Right kidney (tissue), 1 donor: ENCODE results near the gene SLC30A7.

Experiments
- DNase-seq: peaks from one replicate; pipeline ENCODE4 v3.0.0-alpha.2; 2016

The SLC30A7 gene

GRCh38 chr1:101026430-101026788 lies 130.5 kb downstream of the SLC30A7 start:
- DNase-seq = no peak

- no peak for DNase-seq
Measured at GRCh38 chr1:101027194-101027772, 131.4 kb downstream of the SLC30A7 start.

GRCh38 chr1:101028466-101028865 lies 132.6 kb downstream of the SLC30A7 start:
- no peak for DNase-seq

- DNase-seq = no peak
Measured at GRCh38 chr1:101029184-101029583, 133.3 kb downstream of the SLC30A7 start.

- no peak for DNase-seq
Measured at GRCh38 chr1:101030881-101031280, 135.0 kb downstream of the SLC30A7 start.
